Fibroblast of villous mesenchyme (primary cell): ENCODE data around the gene VMAC. TPM values are rescaled to one million over a fixed set of nuclear protein-coding genes. Genes with fewer than 3 reads are reported as not detected.
"Not testable (repeated sequence)": the region's sequence is repeated elsewhere in the genome, so short reads cannot be mapped to it uniquely, and the experiment has no call there.

Experiments used
- DNase-seq: peaks from one replicate; pipeline ENCODE4 v3.0.0-alpha.2; 2010; ENCODE audit warnings: low read depth
- H3K4me3 ChIP-seq: 2 replicates; pipeline ENCODE4 v1.5.1; 2011; ENCODE audit warnings: low read depth, mild to moderate bottlenecking, low read length
- CTCF ChIP-seq: IDR thresholded peaks from 2 replicates; pipeline ENCODE4 v1.5.1; 2012; ENCODE audit warnings: low read depth, mild to moderate bottlenecking, low read length; ENCODE audit not compliant: insufficient read depth
- total RNA-seq: library from RNA; depleted of rRNA; stranded (reverse); fragments of >200 nt; gene quantifications from 2 replicates; pipeline ENCODE4 v1.2.3, GENCODE V29; 2012

VMAC gene
- total RNA-seq, 1 donor, result 5.2 TPM

- H3K4me3 ChIP-seq, result no peak overlapping the region
- DNase-seq, result no peak
- no peak for TF ChIP-seq CTCF
Measured at GRCh38 chr19:5880196-5880595, 24.5 kb upstream of the VMAC start.

- peak; percentile 80 for DNase-seq
- no peak for TF ChIP-seq CTCF
- no peak overlapping the region for H3K4me3 ChIP-seq
Measured at GRCh38 chr19:5880604-5881078, 24.0 kb upstream of the VMAC start.

- TF ChIP-seq CTCF, result no peak
Measured at GRCh38 chr19:5881543-5882299, 23.0 kb upstream of the VMAC start.

GRCh38 chr19:5882421-5882968, 22.2 kb upstream of the VMAC start:
- no peak for TF ChIP-seq CTCF
- no peak overlapping the region for H3K4me3 ChIP-seq
- peak; percentile 65 for DNase-seq

More at GRCh38 chr19:5881543-5882299, 23.0 kb upstream of the VMAC start:
- DNase-seq, result no peak
- no peak overlapping the region for H3K4me3 ChIP-seq

GRCh38 chr19:5883157-5883873, 21.4 kb upstream of the VMAC start:
- not testable (repeated sequence) for DNase-seq, H3K4me3 ChIP-seq

- DNase-seq, H3K4me3 ChIP-seq: not testable (repeated sequence)
Measured at GRCh38 chr19:5884065-5884811, 20.4 kb upstream of the VMAC start.

GRCh38 chr19:5889288-5889971, 15.2 kb upstream of the VMAC start:
- TF ChIP-seq CTCF, result no peak
- peak; percentile 72 for DNase-seq
- H3K4me3 ChIP-seq, result no peak overlapping the region
